Brain microvascular endothelial cell (primary cell): ENCODE results near the gene KRTAP4-7.

ENCODE experiments used
- DNase-seq: peaks from one replicate; pipeline ENCODE4 v3.0.0-alpha.2; 2020
- H3K27ac ChIP-seq: fragments of 250-450 bp; sonication (Bioruptor Pico); 2 replicates; pipeline ENCODE4 v1.5.1; 2020; ENCODE audit warnings: mild to moderate bottlenecking, moderate library complexity
- H3K27me3 ChIP-seq: fragments of 250-450 bp; sonication (Bioruptor Pico); replicated peaks from 2 replicates; pipeline ENCODE4 v1.5.1; 2020; ENCODE audit warnings: mild to moderate bottlenecking
- H3K36me3 ChIP-seq: fragments of 250-450 bp; sonication (Bioruptor Pico); replicated peaks from 2 replicates; pipeline ENCODE4 v1.5.1; 2020; ENCODE audit warnings: mild to moderate bottlenecking
- H3K4me3 ChIP-seq: 2 replicates; pipeline ENCODE4 v1.5.1; 2011; ENCODE audit warnings: low read depth, mild to moderate bottlenecking, control low read depth, low read length, moderate library complexity
- CTCF ChIP-seq: IDR thresholded peaks from 2 replicates; pipeline ENCODE4 v1.5.1; 2011; ENCODE audit warnings: low read depth, mild to moderate bottlenecking, moderate library complexity, low read length, control low read depth, inconsistent platforms; ENCODE audit errors: missing control alignments
- in situ Hi-C: cut with HindIII; loops from 2 replicates; pipeline ENCODE4 v1.10.0; 2017; ENCODE audit warnings: low sequenced_read_pairs, low pct_ligation_motif_present

KRTAP4-7 gene

GRCh38 chr17:41133880-41134735, 50.2 kb downstream of the KRTAP4-7 start:
- no peaks in the 10 kb centered on the region for H3K27me3 ChIP-seq
- TF ChIP-seq CTCF, result no peak
- H3K4me3 ChIP-seq, result no peak overlapping the region
- H3K27ac ChIP-seq, result peak overlapping the region; percentile 42
- no peaks in the 10 kb centered on the region for H3K36me3 ChIP-seq
- in situ Hi-C loops, result no loop called here
- no peak for DNase-seq
